HG02571 (cell line): ENCODE measurements around the gene KPNA2.
"Not testable (repeated sequence)": the region's sequence is repeated elsewhere in the genome, so short reads cannot be mapped to it uniquely, and the experiment has no call there.

Experiments
- ATAC-seq: cut with Tn5 transposase; IDR thresholded peaks from one replicate; pipeline ENCODE4 v1.9.1; 2021; ENCODE audit warnings: mild to moderate bottlenecking, moderate library complexity; ENCODE audit not compliant: unreplicated experiment

Gene KPNA2

GRCh38 chr17:68035523-68036303 is at the start of gene KPNA2:
Gene KPNA2 (plus strand): TSS chr17:68035735. CDS start chr17:68037133, 1,398 bp downstream.
- ATAC-seq, result peak; percentile 90

- ATAC-seq, result no peak
These were observed 44.6 kb upstream of the KPNA2 start for GRCh38 chr17:67990909-67991308.

GRCh38 chr17:67992548-67993152 is 42.9 kb upstream of the KPNA2 start:
- ATAC-seq, result no peak

- ATAC-seq, result peak; percentile 58
These were observed 42.2 kb upstream of the KPNA2 start for GRCh38 chr17:67993153-67993997.

GRCh38 chr17:67993998-67994361 is 41.6 kb upstream of the KPNA2 start:
- peak; percentile 8 for ATAC-seq

GRCh38 chr17:67994817-67995569 is 40.5 kb upstream of the KPNA2 start:
- ATAC-seq, result no peak

- ATAC-seq, result no peak
These were observed 39.8 kb upstream of the KPNA2 start for GRCh38 chr17:67995570-67996263.

- ATAC-seq, result not testable (repeated sequence)
These were observed 39.0 kb upstream of the KPNA2 start, which contains the start of gene C17orf58 for GRCh38 chr17:67996301-67997171. Gene C17orf58 (minus strand): TSS chr17:67996469. CDS start chr17:67996198, 271 bp downstream.

- no peak for ATAC-seq
These were observed 37.1 kb upstream of the KPNA2 start for GRCh38 chr17:67998466-67998865.

GRCh38 chr17:67999291-67999911 is 36.1 kb upstream of the KPNA2 start:
- ATAC-seq, result no peak

- no peak for ATAC-seq
These were observed 31.3 kb upstream of the KPNA2 start for GRCh38 chr17:68004201-68004600.

- ATAC-seq, result no peak
These were observed 28.7 kb upstream of the KPNA2 start for GRCh38 chr17:68006797-68007196.

- ATAC-seq, result no peak
These were observed 24.3 kb upstream of the KPNA2 start for GRCh38 chr17:68011199-68011665.

GRCh38 chr17:68013385-68013784 is 22.1 kb upstream of the KPNA2 start:
- no peak for ATAC-seq

GRCh38 chr17:68015081-68015723 is 20.3 kb upstream of the KPNA2 start:
- ATAC-seq, result no peak

- ATAC-seq, result no peak
These were observed 18.7 kb upstream of the KPNA2 start for GRCh38 chr17:68016838-68017237.

- not testable (repeated sequence) for ATAC-seq
These were observed 17.0 kb upstream of the KPNA2 start for GRCh38 chr17:68018493-68018892.

- no peak for ATAC-seq
These were observed 16.2 kb upstream of the KPNA2 start for GRCh38 chr17:68019336-68019674.
